HG03175 (cell line): ENCODE results near the gene DXO.

Experiments used
- ATAC-seq: cut with Tn5 transposase; IDR thresholded peaks from one replicate; pipeline ENCODE4 v1.9.1; 2021; ENCODE audit warnings: mild to moderate bottlenecking, moderate library complexity; ENCODE audit not compliant: unreplicated experiment

DXO gene

GRCh38 chr6:31930962-31931361 lies 41.0 kb downstream of the DXO start:
- no peak for ATAC-seq

- no peak for ATAC-seq
Measured at GRCh38 chr6:31928672-31928939, 43.3 kb downstream of the DXO start.

- ATAC-seq = no peak
Measured at GRCh38 chr6:31927863-31928671, 43.9 kb downstream of the DXO start.

- no peak for ATAC-seq
Measured at GRCh38 chr6:31927242-31927862, 44.6 kb downstream of the DXO start, which contains the start of gene C2. Gene C2 (plus strand): TSS chr6:31927717. CDS start chr6:31927753, 36 bp downstream.

- ATAC-seq = no peak
Measured at GRCh38 chr6:31922942-31923341, 49.0 kb downstream of the DXO start.

- ATAC-seq = no peak
Measured at GRCh38 chr6:31920811-31921210, 51.1 kb downstream of the DXO start.
